Suprapubic skin (tissue), 4 donors: ENCODE data around the gene DEGS1. TPM values are rescaled to one million over a fixed set of nuclear protein-coding genes. Genes with fewer than 3 reads are reported as not detected.

Source experiments
- DNase-seq, 2 donors: peaks; one replicate each; pipeline ENCODE4 v3.0.0-alpha.2; 2019; ENCODE audit warnings: low spot score in 2 of 2
- H3K27ac ChIP-seq: fragments of 200-600 bp; sonication (generic); one replicate; pipeline ENCODE4 v1.5.1; 2019
- H3K27me3 ChIP-seq: fragments of 200-600 bp; sonication (generic); one replicate; pipeline ENCODE4 v1.5.1; 2019
- H3K36me3 ChIP-seq: fragments of 200-600 bp; sonication (generic); one replicate; pipeline ENCODE4 v1.5.1; 2019
- H3K4me1 ChIP-seq: fragments of 200-600 bp; sonication (generic); one replicate; pipeline ENCODE4 v1.5.1; 2019
- H3K4me3 ChIP-seq: fragments of 200-600 bp; sonication (generic); one replicate; pipeline ENCODE4 v1.5.1; 2019; ENCODE audit warnings: mild to moderate bottlenecking
- H3K9me3 ChIP-seq: fragments of 200-600 bp; sonication (generic); one replicate; pipeline ENCODE4 v1.5.1; 2019
- EP300 ChIP-seq: sonication (generic); formaldehyde crosslinking; IDR thresholded peaks from one replicate; pipeline ENCODE4 v1.6.1; 2017; ENCODE audit warnings: antibody characterized with exemption
- POLR2A ChIP-seq, 2 donors: fragments of 450-650 bp; IDR thresholded peaks; one replicate each; pipeline ENCODE4 v1.6.1; 2017; ENCODE audit warnings: antibody characterized with exemption in 2 of 2, mild to moderate bottlenecking in 2 of 2, moderate library complexity in 2 of 2
- POLR2AphosphoS5 ChIP-seq, 3 donors: sonication (generic); formaldehyde crosslinking; IDR thresholded peaks; one replicate each; pipeline ENCODE4 v1.6.1; 2017; ENCODE audit warnings: antibody characterized with exemption in 3 of 3
- WGBS: methylation state at CpG from one replicate; pipeline ENCODE4 v1.1.5; 2018; 5-methylcytosine and 5-hydroxymethylcytosine counted together
- total RNA-seq, 4 donors: library from RNA; depleted of rRNA; stranded (reverse); fragments of >200 nt; gene quantifications; one replicate each; pipeline ENCODE4 v1.1.0, GENCODE V29; 2016
- TF ChIP-seq, protein P1 (sequence below), 2 donors: fragments of 200-600 bp in 1 of 2; fragments of 450-650 bp in 1 of 2; sonication (generic) in 1 of 2; IDR thresholded peaks; one replicate each; pipeline ENCODE4 v1.5.1; 2016 to 2019; ENCODE audit warnings: antibody characterized with exemption in 2 of 2, mild to moderate bottlenecking in 1 of 2, moderate library complexity in 1 of 2

DEGS1 gene
- total RNA-seq, 4 donors from 2014 or later, result 363 to 847 (median 705) TPM

DNA sequence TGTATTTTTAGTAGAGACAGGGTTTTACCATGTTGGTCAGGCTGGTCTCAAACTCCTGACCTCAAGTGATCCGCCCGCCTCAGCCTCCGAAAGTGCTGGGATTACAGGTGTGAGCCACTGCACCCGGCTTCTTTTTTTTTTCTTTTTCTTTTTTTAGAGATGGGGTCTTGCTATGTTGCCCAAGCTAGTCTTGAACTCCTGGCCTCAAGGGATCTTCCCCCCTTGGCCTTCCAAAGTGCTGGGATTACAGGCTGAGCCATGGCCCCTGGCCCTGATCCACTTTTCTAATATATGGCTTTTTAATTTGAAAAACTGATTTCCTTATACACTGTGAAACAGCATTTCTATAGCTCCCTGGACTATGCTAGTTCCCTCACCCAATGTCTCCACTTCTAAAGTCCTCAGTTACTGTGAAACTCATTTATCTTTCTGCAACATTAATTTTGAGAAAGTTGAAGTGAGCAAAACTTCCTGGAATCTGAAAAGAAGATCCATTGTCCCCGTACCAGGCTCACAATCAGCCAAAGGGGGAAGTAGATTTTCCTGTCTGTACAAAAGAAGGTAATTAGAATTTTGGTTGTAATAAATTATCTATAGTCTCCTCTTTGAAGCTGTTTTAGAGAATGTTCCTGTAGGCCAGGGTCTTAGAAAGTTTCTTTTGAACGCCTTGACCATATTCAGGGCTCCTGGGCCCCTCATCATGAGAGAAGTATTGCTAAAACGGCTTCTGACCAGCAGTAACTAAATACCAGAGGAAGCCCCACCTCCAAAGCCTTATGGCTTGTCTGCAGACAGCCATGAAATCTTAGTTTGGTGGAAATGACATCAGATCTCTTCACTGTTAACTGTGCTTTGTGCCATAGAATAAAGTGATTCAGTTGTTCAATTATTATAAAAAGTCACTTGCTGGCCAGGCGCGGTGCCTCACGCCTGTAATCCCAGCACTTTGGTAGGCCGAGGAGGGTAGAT lies 34.9 kb downstream of the DEGS1 start:
- Histone ChIP-seq H3K27ac (peak overlapping the region; percentile 78), H3K4me1 (peaks cover 37% of the 10 kb centered on the region), H3K4me3 (no peak overlapping the region), H3K27me3 (no peaks in the 10 kb centered on the region), H3K36me3 (no peaks in the 10 kb centered on the region), H3K9me3 (no peaks in the 10 kb centered on the region)
- 79% methylated on average over 11 of the region's 11 CpGs for WGBS
- TF ChIP-seq, protein P1, sequence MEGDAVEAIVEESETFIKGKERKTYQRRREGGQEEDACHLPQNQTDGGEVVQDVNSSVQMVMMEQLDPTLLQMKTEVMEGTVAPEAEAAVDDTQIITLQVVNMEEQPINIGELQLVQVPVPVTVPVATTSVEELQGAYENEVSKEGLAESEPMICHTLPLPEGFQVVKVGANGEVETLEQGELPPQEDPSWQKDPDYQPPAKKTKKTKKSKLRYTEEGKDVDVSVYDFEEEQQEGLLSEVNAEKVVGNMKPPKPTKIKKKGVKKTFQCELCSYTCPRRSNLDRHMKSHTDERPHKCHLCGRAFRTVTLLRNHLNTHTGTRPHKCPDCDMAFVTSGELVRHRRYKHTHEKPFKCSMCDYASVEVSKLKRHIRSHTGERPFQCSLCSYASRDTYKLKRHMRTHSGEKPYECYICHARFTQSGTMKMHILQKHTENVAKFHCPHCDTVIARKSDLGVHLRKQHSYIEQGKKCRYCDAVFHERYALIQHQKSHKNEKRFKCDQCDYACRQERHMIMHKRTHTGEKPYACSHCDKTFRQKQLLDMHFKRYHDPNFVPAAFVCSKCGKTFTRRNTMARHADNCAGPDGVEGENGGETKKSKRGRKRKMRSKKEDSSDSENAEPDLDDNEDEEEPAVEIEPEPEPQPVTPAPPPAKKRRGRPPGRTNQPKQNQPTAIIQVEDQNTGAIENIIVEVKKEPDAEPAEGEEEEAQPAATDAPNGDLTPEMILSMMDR (IDR thresholded peaks at IDR 0.05), result no peak
- TF ChIP-seq POLR2AphosphoS5 (IDR thresholded peaks at IDR 0.05) (no peak), POLR2A (IDR thresholded peaks at IDR 0.05) (no peak), EP300 (no peak)
- DNase-seq, result no peak

DNA sequence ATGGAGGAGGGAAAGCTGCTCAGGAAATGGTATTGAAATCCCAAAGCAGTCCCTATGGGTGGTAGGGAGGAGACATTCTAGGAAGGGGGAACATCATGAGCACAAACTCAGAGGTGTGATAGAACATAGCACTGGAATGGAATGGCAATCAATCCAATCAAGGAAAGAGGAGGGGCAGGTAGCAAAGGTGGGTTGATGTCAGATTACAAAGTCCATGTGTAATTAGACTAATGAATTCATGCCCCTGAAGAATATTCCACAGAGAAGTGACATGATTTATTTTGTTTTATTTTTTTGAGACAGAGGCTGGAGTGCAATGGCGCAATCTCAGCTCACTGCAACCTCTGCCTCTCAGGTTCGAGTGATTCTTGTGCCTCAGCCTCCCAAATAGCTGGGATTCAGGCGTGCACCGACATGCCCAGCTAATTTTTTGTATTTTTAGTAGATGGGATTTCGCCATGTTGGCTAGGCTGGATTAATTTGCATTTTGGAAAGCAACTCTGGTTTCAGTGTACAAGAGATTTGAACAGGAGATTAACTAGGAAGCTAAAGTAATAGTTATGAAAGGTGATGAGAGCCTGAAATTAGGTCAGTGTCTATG lies 36.1 kb downstream of the DEGS1 start:
- Histone ChIP-seq H3K27ac (peak overlapping the region; percentile 78), H3K4me1 (peaks cover 30% of the 10 kb centered on the region), H3K27me3 (no peaks in the 10 kb centered on the region), H3K9me3 (no peaks in the 10 kb centered on the region), H3K36me3 (no peaks in the 10 kb centered on the region), H3K4me3 (no peak overlapping the region)
- TF ChIP-seq, protein P1 (IDR thresholded peaks at IDR 0.05), result no peak
- peak in 1 of 3 donors; percentile 22 for TF ChIP-seq POLR2AphosphoS5 (IDR thresholded peaks at IDR 0.05)
- 51% methylated on average over 5 of the region's 5 CpGs for WGBS
- no peak for DNase-seq

DNA sequence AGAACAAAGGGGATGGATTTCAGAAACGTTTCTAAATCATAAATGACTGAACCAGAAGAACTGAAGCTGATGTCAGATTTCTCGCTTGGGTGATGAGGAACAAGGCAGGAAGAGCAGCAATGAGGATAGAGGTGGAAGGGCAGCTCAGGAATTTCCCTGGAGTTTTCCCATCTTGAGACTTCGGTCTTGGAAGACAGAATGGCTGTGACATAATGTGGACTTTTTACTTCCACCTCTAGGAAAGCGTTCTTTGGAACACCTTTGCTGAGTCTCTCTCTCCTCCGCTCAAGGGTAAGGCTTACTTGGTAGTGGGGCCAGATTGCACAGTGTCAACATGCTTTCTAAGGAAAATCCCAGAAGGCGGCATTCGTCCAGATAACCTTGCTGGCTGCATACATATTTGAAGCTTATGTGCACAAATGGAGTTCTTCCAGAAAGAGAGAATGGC lies 36.6 kb downstream of the DEGS1 start:
- DNase-seq, result no peak
- Histone ChIP-seq H3K36me3 (no peaks in the 10 kb centered on the region), H3K4me3 (peak overlapping the region; percentile 2), H3K9me3 (no peaks in the 10 kb centered on the region), H3K27me3 (no peaks in the 10 kb centered on the region), H3K27ac (peak overlapping the region; percentile 78), H3K4me1 (peaks cover 34% of the 10 kb centered on the region)
- TF ChIP-seq POLR2A (IDR thresholded peaks at IDR 0.05), result no peak
- TF ChIP-seq POLR2AphosphoS5 (IDR thresholded peaks at IDR 0.05), result no peak
- TF ChIP-seq EP300, result no peak
- TF ChIP-seq, protein P1 (IDR thresholded peaks at IDR 0.05), result no peak
- WGBS, result 53% methylated on average over 7 of the region's 7 CpGs

DNA sequence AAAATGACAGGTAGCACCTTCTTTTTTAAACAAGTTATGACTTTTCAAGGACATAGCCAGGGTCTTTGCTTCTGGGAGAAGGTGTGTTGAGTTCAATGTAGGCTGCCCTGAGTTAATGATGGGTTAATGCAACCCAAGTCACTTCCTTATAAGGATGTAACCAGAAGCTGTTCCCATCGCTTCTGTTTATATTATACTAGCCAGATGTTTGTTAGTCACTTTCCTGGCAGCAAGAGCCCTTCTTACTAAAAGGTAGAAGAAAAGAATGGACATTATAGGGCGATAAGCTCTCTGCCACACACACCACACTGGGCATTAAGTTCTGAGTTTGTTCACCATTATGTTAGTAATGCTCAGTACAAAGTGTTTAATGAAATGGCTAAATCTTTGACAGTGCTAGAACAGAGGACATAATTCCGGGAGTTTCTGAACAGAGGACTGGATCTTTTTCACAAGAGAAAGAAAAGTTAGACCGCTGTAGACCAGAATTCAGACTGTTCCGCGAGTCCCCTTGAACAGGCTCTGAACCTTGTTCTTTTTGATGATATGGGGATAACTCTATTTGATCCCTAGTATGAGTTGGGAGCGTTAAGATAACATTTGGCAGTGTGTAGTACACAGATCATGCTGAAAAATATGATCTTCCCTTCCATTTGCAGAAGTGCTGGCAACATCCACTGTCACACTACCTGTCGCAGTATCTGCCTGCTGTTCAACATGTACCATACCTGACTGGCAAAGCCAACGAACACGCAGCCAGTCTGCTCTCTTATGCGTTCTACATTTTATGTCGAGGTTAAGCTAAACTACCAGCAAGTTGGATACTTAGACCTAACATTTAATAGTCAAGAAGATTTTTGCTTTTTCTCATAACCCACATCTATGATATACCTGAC lies 41.0 kb downstream of the DEGS1 start:
- peaks cover 20% of the 10 kb centered on the region for H3K4me1 ChIP-seq
- TF ChIP-seq POLR2A (IDR thresholded peaks at IDR 0.05), result no peak
- no peak for TF ChIP-seq POLR2AphosphoS5 (IDR thresholded peaks at IDR 0.05)
- TF ChIP-seq EP300, result no peak
- TF ChIP-seq, protein P1 (IDR thresholded peaks at IDR 0.05), result no peak
- H3K4me3 ChIP-seq, result no peak overlapping the region
- H3K36me3 ChIP-seq, result peaks cover 24% of the 10 kb centered on the region
- no peaks in the 10 kb centered on the region for H3K27me3 ChIP-seq
- WGBS, result 68% methylated on average over 12 of the region's 12 CpGs
- H3K27ac ChIP-seq, result peak overlapping the region; percentile 2
- no peaks in the 10 kb centered on the region for H3K9me3 ChIP-seq
- DNase-seq, result no peak
